ENCODE results near the gene TSPAN4. TPM values are rescaled to one million over a fixed set of nuclear protein-coding genes. Genes with fewer than 3 reads are reported as not detected.

TSPAN4 gene
- total RNA-seq, 1 experiment from 2014 or later = 43.6 TPM

DNA sequence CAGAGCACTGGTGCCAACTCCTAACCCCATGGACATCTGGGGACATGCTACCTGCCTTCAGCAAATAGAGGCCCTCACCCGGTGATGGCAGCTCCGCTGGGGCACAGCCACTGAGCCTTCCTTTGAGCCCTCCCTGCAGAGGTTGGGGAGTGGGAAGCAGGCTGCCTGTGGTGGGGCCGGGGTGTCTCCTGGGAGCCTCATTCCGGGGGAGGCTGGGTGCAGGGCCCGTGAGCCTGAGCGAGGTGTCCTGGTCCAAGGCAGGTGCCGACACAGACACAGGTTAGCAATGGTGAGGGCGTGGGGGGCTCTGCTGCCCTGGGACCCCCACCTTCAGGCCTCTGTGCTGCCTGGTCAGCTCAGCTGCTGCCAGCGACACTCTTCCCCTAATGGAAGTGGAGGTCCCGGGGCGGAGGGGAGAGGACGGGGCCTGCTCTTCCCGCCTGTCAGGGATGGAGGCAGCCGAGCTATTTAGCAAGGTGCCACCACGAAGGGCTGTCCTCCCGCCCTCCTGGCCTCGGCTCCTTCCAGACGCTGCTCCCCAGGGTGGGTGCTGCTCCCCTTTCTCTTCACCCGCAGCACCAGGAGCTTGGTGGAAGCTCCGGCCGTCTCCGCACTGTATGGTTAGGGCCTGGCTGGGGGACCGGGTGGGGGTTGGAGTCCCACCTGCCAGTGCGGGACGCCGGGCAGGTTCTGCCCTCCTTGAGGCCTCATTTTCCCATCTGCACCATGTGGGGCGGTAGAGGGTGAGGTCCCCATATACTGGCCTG lies 11.2 kb downstream of the TSPAN4 start:
- no peak overlapping the region for H2AFZ ChIP-seq
- H3K36me3 ChIP-seq (ENCODE audit: low read depth) = no peaks in the 10 kb centered on the region
- no peaks in the 10 kb centered on the region for H3K79me2 ChIP-seq (ENCODE audit: low read depth)
- DNase-seq = no peak
- H3K9me2 ChIP-seq (ENCODE audit: insufficient read depth) = no peaks in the 10 kb centered on the region
- H4K20me1 ChIP-seq (ENCODE audit: insufficient read depth) = no peaks in the 10 kb centered on the region
- H3K4me3 ChIP-seq = no peak overlapping the region
- ChIA-PET CTCF (no interaction called here), POLR2A (ENCODE audit: unreplicated experiment) (no interaction called here)
- no peaks in the 10 kb centered on the region for H3K9me3 ChIP-seq (ENCODE audit: insufficient read depth, low read depth)
- H3K4me2 ChIP-seq = no peak overlapping the region
- no peak for TF ChIP-seq EZH2 (IDR thresholded peaks at IDR 0.05; ENCODE audit: low read depth)
- TF ChIP-seq, protein P1, sequence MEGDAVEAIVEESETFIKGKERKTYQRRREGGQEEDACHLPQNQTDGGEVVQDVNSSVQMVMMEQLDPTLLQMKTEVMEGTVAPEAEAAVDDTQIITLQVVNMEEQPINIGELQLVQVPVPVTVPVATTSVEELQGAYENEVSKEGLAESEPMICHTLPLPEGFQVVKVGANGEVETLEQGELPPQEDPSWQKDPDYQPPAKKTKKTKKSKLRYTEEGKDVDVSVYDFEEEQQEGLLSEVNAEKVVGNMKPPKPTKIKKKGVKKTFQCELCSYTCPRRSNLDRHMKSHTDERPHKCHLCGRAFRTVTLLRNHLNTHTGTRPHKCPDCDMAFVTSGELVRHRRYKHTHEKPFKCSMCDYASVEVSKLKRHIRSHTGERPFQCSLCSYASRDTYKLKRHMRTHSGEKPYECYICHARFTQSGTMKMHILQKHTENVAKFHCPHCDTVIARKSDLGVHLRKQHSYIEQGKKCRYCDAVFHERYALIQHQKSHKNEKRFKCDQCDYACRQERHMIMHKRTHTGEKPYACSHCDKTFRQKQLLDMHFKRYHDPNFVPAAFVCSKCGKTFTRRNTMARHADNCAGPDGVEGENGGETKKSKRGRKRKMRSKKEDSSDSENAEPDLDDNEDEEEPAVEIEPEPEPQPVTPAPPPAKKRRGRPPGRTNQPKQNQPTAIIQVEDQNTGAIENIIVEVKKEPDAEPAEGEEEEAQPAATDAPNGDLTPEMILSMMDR (conservative IDR thresholded peaks at IDR 0.05) = no peak
- no TSS peak for BruUV-seq (replicated peaks)
- H3K27ac ChIP-seq = no peak overlapping the region
- H3K27me3 ChIP-seq (ENCODE audit: insufficient read depth, low read depth) = no peaks in the 10 kb centered on the region
- no peaks in the 10 kb centered on the region for H3F3A ChIP-seq (ENCODE audit: insufficient read depth, low read depth)
- no peaks in the 10 kb centered on the region for H3K4me1 ChIP-seq (replicated peaks; ENCODE audit: insufficient read depth)
- intact Hi-C loops (cut with micrococcal nuclease; ENCODE audit: unreplicated experiment) = no loop called here

DNA sequence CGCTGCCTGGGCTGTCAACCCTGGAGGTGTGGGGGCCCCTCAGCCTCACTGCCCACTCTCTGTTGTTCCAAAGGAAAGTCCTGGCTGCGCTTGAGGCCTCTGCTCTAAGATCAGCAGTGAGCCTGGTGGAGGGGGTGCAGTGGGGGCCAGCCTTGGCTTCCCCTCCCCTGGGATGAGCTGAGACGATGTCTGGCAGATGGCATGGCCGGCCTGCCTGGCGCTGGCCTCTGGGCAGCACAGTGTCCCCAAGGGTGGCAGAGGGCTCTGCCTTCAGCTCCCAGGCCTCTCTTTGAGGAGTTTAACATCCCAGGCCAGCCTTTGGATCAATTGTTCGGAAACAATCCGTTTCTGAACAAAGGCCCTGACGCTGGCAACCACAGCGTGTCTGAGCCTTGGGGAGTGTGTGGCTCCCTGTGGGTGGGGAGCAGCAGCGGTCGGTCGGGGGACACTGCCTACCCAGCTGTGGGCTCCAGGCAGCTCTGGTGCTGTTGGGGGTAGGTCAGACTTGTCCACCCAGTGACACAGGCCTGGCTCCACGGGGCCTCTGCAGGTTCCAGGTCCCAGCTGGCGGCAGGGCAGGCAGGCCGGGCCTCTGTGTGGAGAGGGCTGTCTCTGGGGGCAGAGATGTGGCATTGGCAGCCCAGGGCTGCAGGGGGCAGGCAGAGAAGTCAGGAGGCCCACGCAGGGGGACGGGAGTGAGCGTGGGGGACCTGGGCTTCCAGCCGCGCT lies 12.1 kb downstream of the TSPAN4 start:
- TF ChIP-seq, protein P1 (conservative IDR thresholded peaks at IDR 0.05) = no peak
- TF ChIP-seq EZH2 (IDR thresholded peaks at IDR 0.05; ENCODE audit: low read depth) = no peak
- Histone ChIP-seq H3K4me1 (replicated peaks; ENCODE audit: insufficient read depth) (no peaks in the 10 kb centered on the region), H3K27me3 (ENCODE audit: insufficient read depth, low read depth) (no peaks in the 10 kb centered on the region), H2AFZ (no peak overlapping the region), H3K36me3 (ENCODE audit: low read depth) (no peaks in the 10 kb centered on the region), H3K4me2 (no peak overlapping the region), H4K20me1 (ENCODE audit: insufficient read depth) (no peaks in the 10 kb centered on the region), H3F3A (ENCODE audit: insufficient read depth, low read depth) (no peaks in the 10 kb centered on the region), H3K4me3 (no peak overlapping the region), H3K79me2 (ENCODE audit: low read depth) (no peaks in the 10 kb centered on the region), H3K9me2 (ENCODE audit: insufficient read depth) (no peaks in the 10 kb centered on the region), H3K9me3 (ENCODE audit: insufficient read depth, low read depth) (no peaks in the 10 kb centered on the region), H3K27ac (no peak overlapping the region)
- ChIA-PET POLR2A (ENCODE audit: unreplicated experiment) (no interaction called here), CTCF (no interaction called here)
- BruUV-seq (replicated peaks) = no TSS peak
- no peak for DNase-seq
- intact Hi-C loops (cut with micrococcal nuclease; ENCODE audit: unreplicated experiment) = no loop called here

DNA sequence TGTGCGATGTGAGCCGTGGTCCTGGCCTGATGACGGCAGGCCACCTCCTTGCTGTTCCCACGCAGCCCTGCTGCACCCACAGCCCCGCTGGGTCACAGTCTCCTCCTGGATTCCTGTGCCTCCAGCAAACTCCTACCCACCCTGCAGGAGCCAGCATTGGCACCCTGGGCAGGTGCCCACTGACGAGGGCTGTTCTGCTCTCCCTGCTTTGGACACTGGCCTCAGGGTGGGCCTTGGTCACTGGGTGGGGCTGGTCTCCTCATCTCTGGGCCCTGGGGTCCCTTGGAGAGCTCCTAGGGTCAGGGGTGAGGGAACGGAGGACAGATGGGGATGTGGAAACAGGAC lies 12.7 kb downstream of the TSPAN4 start:
- Histone ChIP-seq H3F3A (ENCODE audit: insufficient read depth, low read depth) (no peaks in the 10 kb centered on the region), H3K4me2 (no peak overlapping the region), H3K9me3 (ENCODE audit: insufficient read depth, low read depth) (no peaks in the 10 kb centered on the region), H2AFZ (no peak overlapping the region), H3K27me3 (ENCODE audit: insufficient read depth, low read depth) (no peaks in the 10 kb centered on the region), H4K20me1 (ENCODE audit: insufficient read depth) (no peaks in the 10 kb centered on the region), H3K27ac (no peak overlapping the region), H3K4me3 (no peak overlapping the region), H3K9me2 (ENCODE audit: insufficient read depth) (no peaks in the 10 kb centered on the region), H3K36me3 (ENCODE audit: low read depth) (no peaks in the 10 kb centered on the region), H3K4me1 (replicated peaks; ENCODE audit: insufficient read depth) (no peaks in the 10 kb centered on the region), H3K79me2 (ENCODE audit: low read depth) (no peaks in the 10 kb centered on the region)
- CTCF ChIA-PET = no interaction called here
- POLR2A ChIA-PET (ENCODE audit: unreplicated experiment) = no interaction called here
- no TSS peak for BruUV-seq (replicated peaks)
- intact Hi-C loops (cut with micrococcal nuclease; ENCODE audit: unreplicated experiment) = no loop called here
- no peak for TF ChIP-seq EZH2 (IDR thresholded peaks at IDR 0.05; ENCODE audit: low read depth)
- TF ChIP-seq, protein P1 (conservative IDR thresholded peaks at IDR 0.05) = no peak
- DNase-seq = no peak

Data from PC-9 (cell line).